Measurements from ENCODE around the gene MRPL55. TPM values are rescaled to one million over a fixed set of nuclear protein-coding genes. Genes with fewer than 3 reads are reported as not detected.

MRPL55 gene
- total and polyA plus RNA-seq, 2 of the 13 experiments (the other 11 are each of a cell fraction or from before 2014, with no cell fraction given): 58.6 to 92.9 TPM

- TF ChIP-seq SNAI1 (CRISPR knock-in tag; IDR thresholded peaks at IDR 0.05; ENCODE audit: borderline replicate concordance): no peak
Measured at GRCh38 chr1:228062812-228063211, 46.3 kb downstream of the MRPL55 start (continued).

- in situ Hi-C loops (cut with HindIII; ENCODE audit: extremely low pct_ligation_motif_present, low pct_unique_long_range_greater_than_20kb): no loop called here
- Histone ChIP-seq H3K4me1 (ENCODE audit: insufficient read depth, low read length) (no peaks in the 10 kb centered on the region), H3K36me3 (replicated peaks in 1 of 2; ENCODE audit: control insufficient read depth in 1 of 2, insufficient read depth in 2 of 2, low read length in 2 of 2) (no peaks in the 10 kb centered on the region), H3K27ac (ENCODE audit: extremely low read length, insufficient read depth, low read length) (no peak overlapping the region), H3K9ac (ENCODE audit: insufficient read depth, low read depth, low read length) (no peak overlapping the region), H4K20me1 (ENCODE audit: insufficient read depth, low read length) (no peaks in the 10 kb centered on the region), H3K4me2 (ENCODE audit: low read depth, low read length) (no peak overlapping the region), H3K4me3 (replicated peaks in 1 of 3; ENCODE audit: insufficient read depth in 1 of 3, low read depth in 2 of 3, low read length in 3 of 3) (no peak overlapping the region), H3K27me3 (ENCODE audit: control insufficient read depth in 1 of 2, insufficient read depth in 2 of 2, low read length in 2 of 2) (peaks cover 8 to 43% of the 10 kb centered on the region in 2 experiments; a peak in 4 of 5 replicates), H2AFZ (ENCODE audit: low read length) (no peak overlapping the region), H3K9me3 (ENCODE audit: low read length) (no peaks in the 10 kb centered on the region), H3K79me2 (ENCODE audit: insufficient read depth, low read length) (no peaks in the 10 kb centered on the region)
- no TSS peak for BruUV-seq (replicated peaks)
- ATAC-seq: no peak
- ChIA-PET POLR2A (no interaction called here), CTCF (ENCODE audit: low intra/inter-chr PET ratio, low total read pairs) (no interaction called here)
- WGBS (ENCODE audit: low lambda C conversion rate): 0% methylated on average over 4 of the region's 9 CpGs
- DNase-seq (ENCODE audit: low spot score): no peak
- no peak for FAIRE-seq
- intact Hi-C loops (cut with micrococcal nuclease; ENCODE audit: unreplicated experiment): no loop called here
- TF ChIP-seq ZNF33A (CRISPR knock-in tag; IDR thresholded peaks at IDR 0.05; ENCODE audit: borderline replicate concordance): no peak
- TF ChIP-seq ZNF746 (CRISPR knock-in tag; IDR thresholded peaks at IDR 0.05): no peak
- TF ChIP-seq FOXC1 (CRISPR knock-in tag; IDR thresholded peaks at IDR 0.05; ENCODE audit: borderline replicate concordance): no peak
- TF ChIP-seq SRF (IDR thresholded peaks at IDR 0.05; ENCODE audit: low read depth, low read length): no peak
- no peak for TF ChIP-seq ZNF646 (CRISPR knock-in tag; IDR thresholded peaks at IDR 0.05)
- no peak for TF ChIP-seq ZMYM3 (CRISPR knock-in tag; IDR thresholded peaks at IDR 0.05)
- no peak for TF ChIP-seq ARID4A (CRISPR knock-in tag; IDR thresholded peaks at IDR 0.05; ENCODE audit: borderline replicate concordance)
- no peak for TF ChIP-seq ZBTB46 (CRISPR knock-in tag; IDR thresholded peaks at IDR 0.05; ENCODE audit: borderline replicate concordance)
Measured at GRCh38 chr1:228062085-228062791, 46.9 kb downstream of the MRPL55 start.

Measured in HepG2 (cell line).